Endothelial cell (in vitro differentiated cells): ENCODE measurements around the gene OTULIN. TPM values are rescaled to one million over a fixed set of nuclear protein-coding genes. Genes with fewer than 3 reads are reported as not detected.
A peak's percentile ranks its signal among the peaks of the same experiment; 100 is the strongest.

Experiments used
- DNase-seq: peaks from one replicate; pipeline ENCODE4 v3.0.0; 2021; ENCODE audit warnings: low spot score
- H3K27ac Mint-ChIP-seq: one replicate; pipeline ENCODE4 v1.8.0; 2021; ENCODE audit warnings: mixed read lengths, inconsistent platforms; ENCODE audit not compliant: unreplicated experiment
- H3K27me3 Mint-ChIP-seq: one replicate; pipeline ENCODE4 v1.8.0; 2021; ENCODE audit warnings: mild to moderate bottlenecking, moderate library complexity, mixed read lengths, inconsistent platforms; ENCODE audit not compliant: unreplicated experiment
- H3K36me3 Mint-ChIP-seq: one replicate; pipeline ENCODE4 v1.8.0; 2021; ENCODE audit warnings: mild to moderate bottlenecking, low read depth, mixed read lengths, inconsistent platforms; ENCODE audit not compliant: unreplicated experiment
- H3K4me1 Mint-ChIP-seq: one replicate; pipeline ENCODE4 v1.8.0; 2021; ENCODE audit warnings: mild to moderate bottlenecking, mixed read lengths, inconsistent platforms; ENCODE audit not compliant: unreplicated experiment
- H3K4me3 Mint-ChIP-seq: one replicate; pipeline ENCODE4 v1.8.0; 2021; ENCODE audit warnings: mild to moderate bottlenecking, mixed read lengths, inconsistent platforms; ENCODE audit not compliant: unreplicated experiment
- H3K9me3 Mint-ChIP-seq: one replicate; pipeline ENCODE4 v1.8.0; 2021; ENCODE audit warnings: mixed read lengths, inconsistent platforms; ENCODE audit not compliant: unreplicated experiment
- total RNA-seq: library from RNA; stranded (reverse); fragmentation: NEBNext Ultra II Directional; extraction: Animal tissue kit (Norgen Biotek cat#: 25700); gene quantifications from one replicate; pipeline ENCODE4 v1.2.1, GENCODE V29; 2021; ENCODE audit not compliant: unreplicated experiment
- TF ChIP-seq, protein P1 (sequence below): fragments of 200-600 bp; sonication (generic); IDR thresholded peaks from one replicate; pipeline ENCODE4 v1.5.0; 2021; ENCODE audit warnings: antibody characterized with exemption; ENCODE audit not compliant: unreplicated experiment

Gene OTULIN
- total RNA-seq, 1 donor from 2014 or later: 39.7 TPM

DNA sequence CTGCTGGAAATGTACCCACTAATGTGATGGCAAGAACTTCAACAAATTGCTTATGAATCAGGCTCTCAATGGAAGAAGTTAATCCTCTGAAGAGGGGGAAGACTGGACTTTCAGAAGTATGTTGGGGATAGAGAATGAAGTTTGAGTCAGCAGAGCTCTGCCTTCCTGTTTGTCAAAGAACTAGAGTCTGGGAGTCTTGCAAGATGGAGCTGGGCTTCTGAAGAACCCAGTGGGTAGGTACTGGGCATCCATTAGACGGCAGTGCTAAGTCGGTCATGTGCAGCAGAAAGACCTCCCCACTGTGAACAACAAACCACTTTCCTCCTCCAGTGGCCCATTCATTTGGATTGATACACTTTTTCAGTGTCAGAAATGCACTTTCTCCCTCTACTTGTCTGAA lies 34.6 kb downstream of the OTULIN start:
- Mint-ChIP-seq H3K27me3 (peaks cover 7% of the 10 kb centered on the region), H3K27ac (no peak overlapping the region), H3K4me3 (no peak overlapping the region), H3K36me3 (peaks cover 30% of the 10 kb centered on the region), H3K4me1 (no peaks in the 10 kb centered on the region), H3K9me3 (no peaks in the 10 kb centered on the region)
- TF ChIP-seq, protein P1, sequence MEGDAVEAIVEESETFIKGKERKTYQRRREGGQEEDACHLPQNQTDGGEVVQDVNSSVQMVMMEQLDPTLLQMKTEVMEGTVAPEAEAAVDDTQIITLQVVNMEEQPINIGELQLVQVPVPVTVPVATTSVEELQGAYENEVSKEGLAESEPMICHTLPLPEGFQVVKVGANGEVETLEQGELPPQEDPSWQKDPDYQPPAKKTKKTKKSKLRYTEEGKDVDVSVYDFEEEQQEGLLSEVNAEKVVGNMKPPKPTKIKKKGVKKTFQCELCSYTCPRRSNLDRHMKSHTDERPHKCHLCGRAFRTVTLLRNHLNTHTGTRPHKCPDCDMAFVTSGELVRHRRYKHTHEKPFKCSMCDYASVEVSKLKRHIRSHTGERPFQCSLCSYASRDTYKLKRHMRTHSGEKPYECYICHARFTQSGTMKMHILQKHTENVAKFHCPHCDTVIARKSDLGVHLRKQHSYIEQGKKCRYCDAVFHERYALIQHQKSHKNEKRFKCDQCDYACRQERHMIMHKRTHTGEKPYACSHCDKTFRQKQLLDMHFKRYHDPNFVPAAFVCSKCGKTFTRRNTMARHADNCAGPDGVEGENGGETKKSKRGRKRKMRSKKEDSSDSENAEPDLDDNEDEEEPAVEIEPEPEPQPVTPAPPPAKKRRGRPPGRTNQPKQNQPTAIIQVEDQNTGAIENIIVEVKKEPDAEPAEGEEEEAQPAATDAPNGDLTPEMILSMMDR: no peak
- no peak for DNase-seq

DNA sequence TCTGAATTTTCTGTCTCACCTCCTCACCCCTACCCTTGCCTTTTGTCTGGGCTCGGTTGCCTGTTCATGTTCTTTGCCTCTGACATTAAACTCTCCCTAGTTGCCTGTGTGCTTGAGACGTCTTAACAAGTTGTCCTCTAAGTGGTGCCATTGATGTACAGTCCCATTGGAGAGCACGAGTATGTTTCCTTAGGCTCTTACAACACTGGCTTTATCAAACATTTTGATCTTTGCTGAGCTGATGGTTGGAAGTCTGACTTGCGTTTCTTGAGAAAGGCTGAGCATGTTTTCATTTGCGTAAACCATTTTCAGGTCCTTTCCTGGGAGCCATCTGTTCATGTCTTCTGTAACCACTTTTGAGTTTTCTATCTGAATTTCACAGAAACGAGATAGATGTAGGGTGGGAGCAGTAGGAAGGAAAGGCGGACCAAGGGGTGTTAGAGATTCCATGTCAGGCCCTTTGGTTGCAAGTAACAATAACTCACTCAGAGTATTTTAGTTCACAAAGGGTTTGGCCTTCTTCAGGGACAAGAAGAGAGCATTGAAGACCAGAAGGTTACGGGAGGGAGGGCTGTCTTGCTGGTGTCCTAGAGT lies 35.4 kb downstream of the OTULIN start:
- no peak for DNase-seq
- Mint-ChIP-seq H3K27me3 (peaks cover 7% of the 10 kb centered on the region), H3K4me1 (no peaks in the 10 kb centered on the region), H3K9me3 (no peaks in the 10 kb centered on the region), H3K36me3 (peaks cover 30% of the 10 kb centered on the region), H3K4me3 (peak overlapping the region; percentile 5), H3K27ac (no peak overlapping the region)
- TF ChIP-seq, protein P1: no peak

DNA sequence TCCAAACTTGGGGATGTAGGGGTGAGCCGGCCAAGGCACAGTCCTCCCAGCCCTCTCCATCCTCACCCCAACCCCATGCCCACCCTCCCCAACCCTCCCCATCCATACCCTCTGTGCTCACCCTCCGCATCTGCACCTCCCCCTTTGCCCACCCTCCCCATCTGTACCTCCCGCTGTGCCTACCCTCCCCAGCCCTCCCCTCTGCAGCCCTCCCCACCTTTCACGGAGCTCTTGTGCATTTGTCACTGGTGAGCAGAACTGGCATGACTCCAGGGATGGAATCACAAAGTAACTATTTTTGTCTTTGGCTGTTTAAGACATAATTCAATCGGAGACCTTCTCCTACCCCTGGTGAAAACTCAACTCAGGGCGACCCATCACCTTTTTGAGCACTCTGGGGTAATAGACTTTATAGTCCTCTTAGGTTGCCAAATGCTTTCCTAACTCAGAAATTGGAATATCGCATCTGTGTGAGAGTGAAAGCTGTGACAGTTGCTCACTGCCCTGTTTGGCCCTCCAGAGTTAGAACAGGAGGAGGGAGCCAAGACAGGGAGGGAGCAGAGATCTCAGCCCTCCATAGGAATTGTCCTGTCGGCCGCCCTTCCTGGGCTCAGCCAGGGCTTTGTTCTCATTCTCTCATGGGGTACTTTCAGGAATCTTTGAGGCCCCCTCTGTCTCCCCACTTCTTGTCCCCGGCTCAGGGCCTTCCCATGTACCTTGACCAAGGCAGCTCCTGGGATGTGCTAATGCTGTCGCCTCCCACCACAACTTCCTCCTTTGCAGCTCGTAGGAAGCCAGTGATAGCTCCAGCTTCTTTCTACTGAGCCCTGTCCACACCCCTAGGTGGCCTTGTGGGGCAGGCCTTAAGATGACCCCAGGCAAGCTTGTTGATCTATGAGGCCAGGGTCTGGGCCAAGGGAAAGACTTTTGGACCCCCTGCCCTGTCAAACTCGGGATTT lies 36.2 kb downstream of the OTULIN start:
- Mint-ChIP-seq H3K36me3 (peaks cover 31% of the 10 kb centered on the region), H3K4me1 (no peaks in the 10 kb centered on the region), H3K27ac (no peak overlapping the region), H3K27me3 (peaks cover 7% of the 10 kb centered on the region), H3K9me3 (no peaks in the 10 kb centered on the region), H3K4me3 (no peak overlapping the region)
- no peak for DNase-seq
- TF ChIP-seq, protein P1: no peak

DNA sequence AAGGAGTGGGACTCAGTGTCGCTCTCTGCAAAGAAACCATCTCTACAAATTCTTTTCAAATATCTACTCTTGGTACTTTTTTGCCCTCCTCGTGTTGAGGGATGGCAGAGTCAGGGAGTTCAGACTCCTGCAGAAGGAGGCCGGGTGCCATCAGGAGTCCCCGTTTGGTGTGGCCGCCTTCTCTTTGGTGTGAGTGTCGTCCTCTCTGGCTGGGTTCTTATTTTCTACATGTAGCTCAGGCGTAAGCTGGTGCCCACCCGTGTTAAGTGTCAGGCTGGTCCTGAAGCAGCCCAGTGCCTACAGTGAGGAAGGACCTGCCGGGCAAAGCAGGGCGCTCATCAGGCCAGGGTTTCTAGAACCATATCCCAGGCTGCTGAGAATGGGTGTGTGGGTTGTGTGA lies 37.0 kb downstream of the OTULIN start:
- TF ChIP-seq, protein P1: no peak
- no peaks in the 10 kb centered on the region for H3K4me1 Mint-ChIP-seq
- DNase-seq: no peak
- peaks cover 34% of the 10 kb centered on the region for H3K36me3 Mint-ChIP-seq
- peaks cover 7% of the 10 kb centered on the region for H3K27me3 Mint-ChIP-seq
- H3K4me3 Mint-ChIP-seq: peak overlapping the region; percentile 14
- H3K27ac Mint-ChIP-seq: peak overlapping the region; percentile 31
- H3K9me3 Mint-ChIP-seq: no peaks in the 10 kb centered on the region
